DOHH2 (cell line): ENCODE results near the gene E2F4.

Experiments used
- H3F3A ChIP-seq: fragments of 200-600 bp; sonication (generic), shearing (Covaris generic); 2 replicates; pipeline ENCODE4 v1.6.0; 2016; ENCODE audit warnings: antibody characterized with exemption, mild to moderate bottlenecking; ENCODE audit not compliant: control insufficient read depth, insufficient read depth
- H3K27ac ChIP-seq: fragments of 200-600 bp; sonication (generic); 2 replicates; pipeline ENCODE4 v1.5.1; 2014; ENCODE audit warnings: low read depth, mild to moderate bottlenecking, low read length, moderate library complexity
- H3K27me3 ChIP-seq: fragments of 200-600 bp; sonication (generic); 2 replicates; pipeline ENCODE4 v1.6.1; 2014; ENCODE audit warnings: mild to moderate bottlenecking, low read length, mixed read lengths; ENCODE audit not compliant: control insufficient read depth
- H3K36me3 ChIP-seq: fragments of 200-600 bp; sonication (generic); 2 replicates; pipeline ENCODE4 v1.6.1; 2014; ENCODE audit warnings: mild to moderate bottlenecking, low read length, moderate library complexity, mixed read lengths; ENCODE audit not compliant: control insufficient read depth
- H3K4me1 ChIP-seq: fragments of 200-600 bp; sonication (generic); 2 replicates; pipeline ENCODE4 v1.6.1; 2014; ENCODE audit warnings: mild to moderate bottlenecking, low read length, mixed read lengths; ENCODE audit not compliant: control insufficient read depth
- H3K4me2 ChIP-seq: fragments of 200-600 bp; sonication (generic); 2 replicates; pipeline ENCODE4 v1.6.0; 2014; ENCODE audit warnings: mild to moderate bottlenecking, low read length, moderate library complexity
- H3K4me3 ChIP-seq: fragments of 200-600 bp; sonication (generic); 2 replicates; pipeline ENCODE4 v1.5.1; 2014; ENCODE audit warnings: mild to moderate bottlenecking, low read length, mixed read lengths
- H3K79me2 ChIP-seq: fragments of 200-600 bp; sonication (generic); 2 replicates; pipeline ENCODE4 v1.6.1; 2014; ENCODE audit warnings: mild to moderate bottlenecking, low read length, mixed read lengths; ENCODE audit not compliant: control insufficient read depth
- H3K9me2 ChIP-seq: fragments of 200-600 bp; sonication (generic); replicated peaks from 2 replicates; pipeline ENCODE4 v1.6.1; 2014; ENCODE audit warnings: mild to moderate bottlenecking, low read length, mixed read lengths; ENCODE audit not compliant: control insufficient read depth
- H3K9me3 ChIP-seq: fragments of 200-600 bp; sonication (generic); 2 replicates; pipeline ENCODE4 v1.6.1; 2014; ENCODE audit warnings: antibody characterized with exemption, low read length, mixed read lengths; ENCODE audit not compliant: control insufficient read depth, insufficient read depth
- H4K20me1 ChIP-seq: fragments of 200-600 bp; sonication (generic); 2 replicates; pipeline ENCODE4 v1.6.0; 2014; ENCODE audit warnings: low read depth, mild to moderate bottlenecking, antibody characterized with exemption, low read length, moderate library complexity; ENCODE audit not compliant: control insufficient read depth, insufficient read depth
- EZH2phosphoT487 ChIP-seq: fragments of 200-600 bp; sonication (generic); IDR thresholded peaks from 2 replicates; pipeline ENCODE4 v1.6.1; 2017; ENCODE audit warnings: borderline replicate concordance, mild to moderate bottlenecking, antibody characterized with exemption, low read length, moderate library complexity, mixed read lengths
- TF ChIP-seq, protein P1 (sequence below): fragments of 200-600 bp; sonication (generic); IDR thresholded peaks from one replicate; pipeline ENCODE4 v1.5.1; 2014; ENCODE audit warnings: antibody characterized with exemption, mild to moderate bottlenecking, low read depth, low read length; ENCODE audit not compliant: poor library complexity, severe bottlenecking

Gene E2F4

DNA sequence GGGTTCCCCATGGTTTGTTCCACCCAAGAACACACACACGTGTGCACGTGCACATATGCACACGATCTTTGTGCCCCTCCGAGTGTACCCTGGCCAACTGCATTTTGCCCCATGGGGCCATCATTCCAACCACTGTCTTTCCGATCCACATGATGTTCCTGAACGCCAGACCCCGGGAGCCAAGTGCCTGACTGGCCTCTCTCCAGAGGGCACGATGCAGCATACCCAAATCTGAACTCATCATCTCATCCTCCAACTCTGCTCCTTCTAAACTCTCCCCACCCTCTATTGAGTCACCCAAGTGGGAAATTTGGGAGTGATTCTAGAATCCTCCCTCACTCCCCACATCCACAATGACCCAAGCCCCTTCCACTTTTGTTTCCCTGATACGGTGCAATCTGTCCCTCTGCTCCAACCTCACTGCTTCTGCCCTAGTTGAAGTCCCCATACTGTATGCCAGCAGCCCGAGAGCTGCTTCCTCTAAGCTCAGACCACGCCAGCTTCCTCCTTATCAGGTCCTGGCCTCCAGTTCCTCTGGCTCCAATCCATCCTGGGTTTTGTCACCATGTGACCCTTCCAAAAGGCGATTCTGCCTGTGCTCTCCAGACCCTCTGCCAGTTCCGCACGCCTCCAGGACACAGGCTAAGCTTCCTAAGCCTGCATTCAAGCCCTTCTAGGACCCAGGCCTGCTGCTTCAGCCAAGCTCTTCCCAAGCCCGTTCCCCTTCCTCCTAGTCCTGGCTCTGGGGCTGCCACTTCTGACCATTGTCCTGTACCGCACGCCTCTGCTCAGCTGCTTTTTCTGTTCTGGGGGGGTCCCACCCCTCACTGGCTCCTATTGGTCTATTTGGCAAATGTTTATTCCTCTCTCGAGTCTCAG, 24.9 kb downstream of the E2F4 start:
- Histone ChIP-seq H3K9me3 (no peaks in the 10 kb centered on the region), H3K4me3 (no peak overlapping the region), H4K20me1 (no peaks in the 10 kb centered on the region), H3K4me1 (no peaks in the 10 kb centered on the region), H3K4me2 (no peak overlapping the region), H3K36me3 (no peaks in the 10 kb centered on the region), H3K27me3 (peaks cover under 1% of the 10 kb centered on the region; the same call in 1 of the 2 replicates), H3F3A (no peaks in the 10 kb centered on the region), H3K79me2 (no peaks in the 10 kb centered on the region), H3K27ac (no peak overlapping the region), H3K9me2 (no peaks in the 10 kb centered on the region)
- TF ChIP-seq, protein P1, sequence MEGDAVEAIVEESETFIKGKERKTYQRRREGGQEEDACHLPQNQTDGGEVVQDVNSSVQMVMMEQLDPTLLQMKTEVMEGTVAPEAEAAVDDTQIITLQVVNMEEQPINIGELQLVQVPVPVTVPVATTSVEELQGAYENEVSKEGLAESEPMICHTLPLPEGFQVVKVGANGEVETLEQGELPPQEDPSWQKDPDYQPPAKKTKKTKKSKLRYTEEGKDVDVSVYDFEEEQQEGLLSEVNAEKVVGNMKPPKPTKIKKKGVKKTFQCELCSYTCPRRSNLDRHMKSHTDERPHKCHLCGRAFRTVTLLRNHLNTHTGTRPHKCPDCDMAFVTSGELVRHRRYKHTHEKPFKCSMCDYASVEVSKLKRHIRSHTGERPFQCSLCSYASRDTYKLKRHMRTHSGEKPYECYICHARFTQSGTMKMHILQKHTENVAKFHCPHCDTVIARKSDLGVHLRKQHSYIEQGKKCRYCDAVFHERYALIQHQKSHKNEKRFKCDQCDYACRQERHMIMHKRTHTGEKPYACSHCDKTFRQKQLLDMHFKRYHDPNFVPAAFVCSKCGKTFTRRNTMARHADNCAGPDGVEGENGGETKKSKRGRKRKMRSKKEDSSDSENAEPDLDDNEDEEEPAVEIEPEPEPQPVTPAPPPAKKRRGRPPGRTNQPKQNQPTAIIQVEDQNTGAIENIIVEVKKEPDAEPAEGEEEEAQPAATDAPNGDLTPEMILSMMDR, result no peak
- no peak for TF ChIP-seq EZH2phosphoT487

DNA sequence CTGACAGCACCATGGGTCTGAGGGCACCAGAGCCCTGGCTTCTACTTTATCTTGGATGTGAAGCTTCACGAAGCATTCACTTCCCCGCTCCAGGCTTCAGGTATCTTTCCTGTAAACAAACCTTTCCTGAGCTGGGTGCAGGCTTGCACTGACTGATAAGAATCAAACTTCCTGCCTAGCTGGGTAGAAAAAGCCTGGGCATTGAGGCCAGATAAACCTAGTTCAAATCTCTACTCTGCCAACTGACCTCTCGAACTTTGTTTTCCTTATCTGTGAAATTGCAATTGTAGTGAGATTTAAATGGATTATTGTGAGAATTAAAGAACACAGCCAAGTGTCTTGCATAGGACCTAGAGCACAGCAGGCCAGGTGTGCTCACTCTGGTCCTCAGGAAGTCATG, 32.0 kb downstream of the E2F4 start:
- peaks cover 25% of the 10 kb centered on the region for H3K4me1 ChIP-seq
- H3K36me3 ChIP-seq, result peaks cover 11% of the 10 kb centered on the region
- no peaks in the 10 kb centered on the region for H3K27me3 ChIP-seq
- H4K20me1 ChIP-seq, result no peaks in the 10 kb centered on the region
- no peak overlapping the region for H3K4me3 ChIP-seq
- H3K4me2 ChIP-seq, result no peak overlapping the region
- no peaks in the 10 kb centered on the region for H3F3A ChIP-seq
- no peaks in the 10 kb centered on the region for H3K9me3 ChIP-seq
- TF ChIP-seq, protein P1, result no peak
- TF ChIP-seq EZH2phosphoT487, result no peak
- H3K9me2 ChIP-seq, result no peaks in the 10 kb centered on the region
- no peak overlapping the region for H3K27ac ChIP-seq
- H3K79me2 ChIP-seq, result peaks cover 21% of the 10 kb centered on the region

GRCh38 chr16:67226295-67226803, 34.4 kb downstream of the E2F4 start:
- Histone ChIP-seq H3K4me2 (peak overlapping the region; percentile 94), H3K27ac (no peak overlapping the region), H3K9me2 (no peaks in the 10 kb centered on the region)

More at GRCh38 chr16:67226295-67226803, 34.4 kb downstream of the E2F4 start:
- Histone ChIP-seq H3K4me3 (peak overlapping the region; percentile 90), H3K79me2 (peaks cover 21% of the 10 kb centered on the region), H3K4me1 (peaks cover 25% of the 10 kb centered on the region), H4K20me1 (no peaks in the 10 kb centered on the region), H3K36me3 (peaks cover 33% of the 10 kb centered on the region), H3K27me3 (no peaks in the 10 kb centered on the region), H3K9me3 (no peaks in the 10 kb centered on the region), H3F3A (no peaks in the 10 kb centered on the region)
- TF ChIP-seq, protein P1, result no peak
